NT2/D1 (cell line): ENCODE data around the gene PBOV1.

Source experiments
- DNase-seq: peaks from one replicate; pipeline ENCODE4 v3.0.0-alpha.2; 2011; ENCODE audit warnings: low read depth, low spot score
- H3K27me3 ChIP-seq: 2 replicates; pipeline ENCODE4 v1.6.0; 2011; ENCODE audit warnings: mild to moderate bottlenecking; ENCODE audit not compliant: insufficient read length, insufficient read depth
- H3K36me3 ChIP-seq: 2 replicates; pipeline ENCODE4 v1.6.1; 2011; ENCODE audit warnings: mild to moderate bottlenecking, low read length, mixed read lengths; ENCODE audit not compliant: insufficient read depth, insufficient read length
- H3K4me1 ChIP-seq: 2 replicates; pipeline ENCODE4 v1.5.1; 2011; ENCODE audit not compliant: insufficient read depth, insufficient read length
- H3K4me3 ChIP-seq: 2 replicates; pipeline ENCODE4 v1.5.1; 2011; ENCODE audit warnings: low read depth; ENCODE audit not compliant: insufficient read length
- H3K9ac ChIP-seq: 2 replicates; pipeline ENCODE4 v1.6.0; 2011; ENCODE audit warnings: low read depth; ENCODE audit not compliant: insufficient read length
- H3K9me3 ChIP-seq: 2 replicates; pipeline ENCODE4 v1.5.1; 2011; ENCODE audit warnings: mild to moderate bottlenecking, low read length; ENCODE audit not compliant: insufficient read depth
- SUZ12 ChIP-seq: IDR thresholded peaks from 2 replicates; pipeline ENCODE4 v1.6.1; 2011; ENCODE audit not compliant: insufficient read length, insufficient read depth; ENCODE audit errors: extremely low read depth
- YY1 ChIP-seq: IDR thresholded peaks from 2 replicates; pipeline ENCODE4 v1.6.1; 2011; ENCODE audit not compliant: insufficient read length, insufficient read depth
- ZNF274 ChIP-seq: IDR thresholded peaks from 2 replicates; pipeline ENCODE4 v1.6.1; 2011; ENCODE audit warnings: mild to moderate bottlenecking, low read depth, low read length

The PBOV1 gene

DNA sequence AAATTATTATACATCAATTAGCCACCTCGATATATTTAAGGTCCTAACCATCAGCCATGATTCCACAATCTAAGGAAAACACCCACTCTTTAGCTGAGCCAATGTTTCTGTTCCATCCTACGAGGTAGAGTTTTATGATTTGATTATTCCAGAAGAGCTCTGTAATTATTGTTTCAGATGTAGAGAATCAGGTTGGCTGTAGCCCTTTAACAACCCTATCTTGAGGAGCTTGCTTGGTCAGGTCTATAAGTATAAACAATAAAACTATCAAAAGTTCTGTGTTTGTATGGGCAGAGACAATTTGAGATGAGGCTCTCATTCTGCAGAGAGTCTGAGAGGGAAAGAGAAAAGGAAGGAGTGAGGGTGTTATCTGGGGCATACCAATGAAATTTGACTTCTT lies at the start of gene PBOV1:
TSS of gene PBOV1 (minus strand) at position 43 of the 400 bp plus-strand sequence. CDS start 96 bp downstream, outside the sequence.
- no peaks in the 10 kb centered on the region for H3K27me3 ChIP-seq
- DNase-seq = no peak
- no peak within 1 kb of the TSS for H3K4me3 ChIP-seq
- no peaks in the 10 kb centered on the region for H3K4me1 ChIP-seq
- H3K36me3 ChIP-seq = no peaks in the 10 kb centered on the region
- H3K9ac ChIP-seq = no peak within 1 kb of the TSS
- H3K9me3 ChIP-seq = no peaks in the 10 kb centered on the region
- TF ChIP-seq YY1 (no peak), SUZ12 (no peak)

DNA sequence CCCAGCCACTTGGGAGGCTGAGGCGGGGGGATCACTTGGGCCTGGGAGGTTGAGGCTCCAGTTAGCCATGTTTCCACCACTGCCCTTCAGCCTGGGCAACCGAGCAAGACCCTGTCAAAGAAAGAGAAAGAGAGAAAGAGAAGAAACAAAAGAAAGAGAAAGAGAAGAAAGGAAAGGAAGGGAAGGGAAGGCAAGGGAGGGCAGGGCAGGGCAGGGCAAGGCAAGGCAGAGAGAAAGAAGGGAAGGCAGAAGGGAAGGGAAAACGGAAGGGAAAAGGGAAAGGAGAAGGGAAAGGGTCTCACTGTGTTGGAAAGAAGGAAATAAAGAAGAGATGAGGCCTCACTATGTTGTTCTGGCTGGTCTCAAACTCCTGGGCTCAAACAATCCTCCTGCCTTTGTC lies 47.8 kb upstream of the PBOV1 start:
- no peak for DNase-seq
- Histone ChIP-seq H3K36me3 (no peaks in the 10 kb centered on the region), H3K4me3 (no peak overlapping the region), H3K4me1 (no peaks in the 10 kb centered on the region), H3K9me3 (no peaks in the 10 kb centered on the region), H3K27me3 (no peaks in the 10 kb centered on the region), H3K9ac (no peak overlapping the region)
- no peak for TF ChIP-seq YY1
- TF ChIP-seq SUZ12 = no peak
- no peak for TF ChIP-seq ZNF274

DNA sequence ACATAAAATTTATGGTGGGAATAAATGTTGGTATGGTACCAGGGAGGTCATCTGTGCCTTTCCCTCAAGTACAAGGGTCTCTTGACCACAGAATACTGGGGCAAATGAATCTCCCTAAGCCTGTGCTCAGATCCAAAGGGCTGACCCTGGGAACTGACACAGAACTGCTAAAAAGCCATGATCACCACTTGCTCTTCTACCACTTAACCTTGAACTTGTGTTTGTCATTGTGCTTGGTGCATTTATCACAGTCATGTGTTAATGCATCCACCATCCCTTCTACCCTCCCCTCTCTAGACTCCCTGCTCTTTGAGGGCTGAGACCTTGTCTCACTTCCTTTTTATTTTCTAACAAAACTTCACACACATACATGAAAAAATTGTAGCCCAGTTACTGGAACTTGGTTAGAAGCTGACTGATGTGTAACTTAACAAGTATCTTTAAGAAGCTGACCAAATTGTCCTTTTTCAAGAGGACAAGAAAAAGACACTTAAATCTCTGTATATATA lies 46.1 kb upstream of the PBOV1 start:
- no peak overlapping the region for H3K9ac ChIP-seq
- TF ChIP-seq SUZ12 (no peak), YY1 (no peak), ZNF274 (no peak)
- no peaks in the 10 kb centered on the region for H3K36me3 ChIP-seq
- H3K9me3 ChIP-seq = no peaks in the 10 kb centered on the region
- H3K4me1 ChIP-seq = no peaks in the 10 kb centered on the region
- H3K4me3 ChIP-seq = no peak overlapping the region
- DNase-seq = no peak
- H3K27me3 ChIP-seq = no peaks in the 10 kb centered on the region

DNA sequence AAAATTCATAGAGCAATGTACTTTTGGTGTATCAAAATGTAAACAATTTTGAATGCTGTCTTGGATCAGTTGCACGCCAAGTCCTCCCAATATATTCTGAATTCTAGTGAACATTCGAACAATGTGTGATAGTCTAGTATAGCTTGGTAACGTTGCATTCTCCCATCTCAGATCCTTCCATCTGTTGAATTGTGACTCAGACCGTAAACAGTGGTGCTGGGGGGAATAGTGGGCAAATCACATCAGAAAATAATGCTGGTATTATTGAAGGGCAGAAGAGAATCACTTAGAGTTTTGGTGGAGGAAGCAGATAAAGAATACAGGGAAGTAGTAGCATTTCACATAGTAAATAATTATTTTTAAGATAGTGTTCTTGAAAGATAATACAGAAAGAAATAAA lies 45.7 kb upstream of the PBOV1 start:
- no peaks in the 10 kb centered on the region for H3K9me3 ChIP-seq
- H3K36me3 ChIP-seq = no peaks in the 10 kb centered on the region

DNA sequence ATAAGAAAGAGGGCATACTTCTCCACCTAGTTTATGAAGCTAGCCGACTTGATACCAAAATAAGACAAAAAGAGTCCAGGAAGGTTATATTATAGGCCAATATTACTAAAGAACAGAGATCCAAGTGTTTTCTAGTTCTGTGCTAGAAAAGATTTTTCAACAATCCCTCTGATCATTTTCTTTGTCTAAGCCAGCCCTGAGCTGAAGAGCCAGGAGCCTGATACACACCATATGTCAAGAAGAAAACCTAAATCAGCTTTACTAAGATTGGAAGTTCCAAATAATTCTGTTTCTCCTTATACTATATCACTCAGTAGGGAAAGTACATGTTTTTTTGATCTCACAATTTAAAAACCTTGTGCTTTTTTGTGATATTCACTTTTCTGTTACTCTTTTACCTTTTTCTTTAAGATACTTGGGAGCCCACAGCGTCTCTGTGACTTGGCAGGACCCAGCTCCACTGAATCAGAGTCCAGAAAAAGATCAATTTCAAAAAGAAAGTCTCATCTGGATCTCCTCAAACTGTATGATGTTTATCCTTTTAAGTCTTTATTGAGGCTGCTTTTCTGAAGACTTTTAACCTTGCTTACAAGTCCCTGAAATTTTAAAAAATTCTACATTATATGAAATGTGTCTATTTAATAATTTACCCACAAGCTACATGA lies 43.0 kb upstream of the PBOV1 start:
- H3K27me3 ChIP-seq = no peaks in the 10 kb centered on the region
- DNase-seq = no peak
- H3K9ac ChIP-seq = no peak overlapping the region

More for the DNA sequence above, 45.7 kb upstream of the PBOV1 start:
- Histone ChIP-seq H3K4me1 (no peaks in the 10 kb centered on the region), H3K9ac (no peak overlapping the region), H3K4me3 (no peak overlapping the region), H3K27me3 (no peaks in the 10 kb centered on the region)
- no peak for DNase-seq
- TF ChIP-seq SUZ12 (no peak), ZNF274 (no peak), YY1 (no peak)

DNA sequence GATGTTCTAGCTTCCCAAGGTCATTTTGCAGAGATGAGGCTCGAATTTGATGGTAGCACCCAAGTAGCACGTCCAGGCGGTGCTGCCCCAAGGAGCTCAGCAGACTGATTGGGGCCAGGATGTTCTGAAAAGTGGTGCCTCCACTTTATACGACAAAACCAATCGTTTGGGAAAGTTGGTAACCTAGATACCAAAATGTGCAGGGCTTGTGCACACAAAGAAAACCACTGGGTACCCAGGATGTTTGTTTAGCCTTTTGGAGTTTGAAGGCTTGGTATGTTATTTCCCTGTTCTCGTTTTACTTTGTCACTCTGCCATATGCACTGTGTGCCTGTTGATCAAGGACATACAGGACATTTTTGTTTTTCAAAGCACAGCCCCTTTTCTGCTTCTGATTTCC lies 40.7 kb upstream of the PBOV1 start:
- DNase-seq = no peak
- H3K4me3 ChIP-seq = no peak overlapping the region
- no peak for TF ChIP-seq YY1
- TF ChIP-seq SUZ12 = no peak
- TF ChIP-seq ZNF274 = no peak
- no peaks in the 10 kb centered on the region for H3K36me3 ChIP-seq
- no peaks in the 10 kb centered on the region for H3K4me1 ChIP-seq
- no peaks in the 10 kb centered on the region for H3K9me3 ChIP-seq
- H3K27me3 ChIP-seq = no peaks in the 10 kb centered on the region
- H3K9ac ChIP-seq = no peak overlapping the region

More for the DNA sequence above, 43.0 kb upstream of the PBOV1 start:
- Histone ChIP-seq H3K4me1 (no peaks in the 10 kb centered on the region), H3K9me3 (no peaks in the 10 kb centered on the region), H3K36me3 (no peaks in the 10 kb centered on the region), H3K4me3 (no peak overlapping the region)
- no peak for TF ChIP-seq ZNF274
- TF ChIP-seq YY1 = no peak
- no peak for TF ChIP-seq SUZ12

DNA sequence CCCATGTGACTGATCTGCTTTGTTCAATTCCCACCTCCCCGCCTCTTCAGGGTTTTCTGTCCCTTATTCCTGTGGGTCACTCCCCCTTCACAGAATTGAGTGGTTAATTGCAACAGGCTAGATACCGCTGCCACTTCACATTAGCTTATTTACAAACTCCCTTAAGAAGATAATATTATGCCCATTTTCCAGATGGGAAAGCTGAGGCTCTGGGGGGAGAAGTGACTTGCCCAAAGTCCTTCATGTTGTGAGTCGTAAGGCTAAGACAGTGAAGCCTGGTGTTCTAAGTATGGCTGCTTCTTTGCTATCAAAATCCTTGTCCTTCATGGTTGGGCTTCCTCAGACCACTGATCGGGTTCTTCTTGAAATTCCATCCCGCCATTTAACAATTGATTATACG lies 39.9 kb upstream of the PBOV1 start:
- no peaks in the 10 kb centered on the region for H3K27me3 ChIP-seq
- DNase-seq = no peak
- no peaks in the 10 kb centered on the region for H3K9me3 ChIP-seq
- H3K4me1 ChIP-seq = no peaks in the 10 kb centered on the region
- TF ChIP-seq SUZ12 (no peak), YY1 (no peak), ZNF274 (no peak)
- H3K4me3 ChIP-seq = no peak overlapping the region
- no peak overlapping the region for H3K9ac ChIP-seq
- H3K36me3 ChIP-seq = no peaks in the 10 kb centered on the region
